GM12878 (cell line): ENCODE results near the gene IPMK. TPM values are rescaled to one million over a fixed set of nuclear protein-coding genes. Genes with fewer than 3 reads are reported as not detected.
A peak's percentile ranks its signal among the peaks of the same experiment; 100 is the strongest.

Source experiments
- BHLHE40 ChIP-seq, 2 experiments: fragments of 450-650 bp in 1 of 2; IDR thresholded peaks; 2 replicates each; pipeline ENCODE4 v1.6.1; 2011 to 2017; ENCODE audit warnings: low read depth in 2 of 2, borderline replicate concordance in 1 of 2, improper control_type of control experiment in 1 of 2, low read length in 1 of 2, mild to moderate bottlenecking in 1 of 2
- CREB1 ChIP-seq: IDR thresholded peaks from 2 replicates; pipeline ENCODE4 v1.6.1; 2012; ENCODE audit warnings: low read depth, mild to moderate bottlenecking, inconsistent platforms
- CREM ChIP-seq: IDR thresholded peaks from 2 replicates; pipeline ENCODE4 v1.6.1; 2014; ENCODE audit warnings: antibody characterized with exemption, low read depth
- GABPA ChIP-seq: IDR thresholded peaks from 2 replicates; pipeline ENCODE4 v1.6.1; 2014; ENCODE audit warnings: antibody characterized with exemption, low read depth, mild to moderate bottlenecking, inconsistent platforms
- MXI1 ChIP-seq: fragments of 150-350 bp; IDR thresholded peaks from 2 replicates; pipeline ENCODE4 v1.6.1; 2011; ENCODE audit warnings: low read depth, mild to moderate bottlenecking, inconsistent platforms, low read length, improper control_type of control experiment
- NFIC ChIP-seq: IDR thresholded peaks from 2 replicates; pipeline ENCODE4 v1.6.1; 2012; ENCODE audit warnings: low read depth, mild to moderate bottlenecking, inconsistent platforms, low read length, moderate library complexity
- NR2C1 ChIP-seq: fragments of 450-650 bp; IDR thresholded peaks from 2 replicates; pipeline ENCODE4 v1.6.1; 2017; ENCODE audit warnings: antibody characterized with exemption, mild to moderate bottlenecking, moderate library complexity
- NRF1 ChIP-seq: conservative IDR thresholded peaks from 2 replicates; pipeline ENCODE4 v1.6.1; 2011; ENCODE audit warnings: mild to moderate bottlenecking, low read depth, low read length, improper control_type of control experiment
- PAX8 ChIP-seq: fragments of 450-650 bp; IDR thresholded peaks from 2 replicates; pipeline ENCODE4 v1.6.1; 2017; ENCODE audit warnings: mild to moderate bottlenecking, moderate library complexity
- PML ChIP-seq: IDR thresholded peaks from 2 replicates; pipeline ENCODE4 v1.6.1; 2012; ENCODE audit warnings: low read length, inconsistent platforms
- RAD51 ChIP-seq: fragments of 450-650 bp; IDR thresholded peaks from 2 replicates; pipeline ENCODE4 v1.6.1; 2016; ENCODE audit warnings: moderate library complexity, mild to moderate bottlenecking, inconsistent platforms
- SMAD1 ChIP-seq: fragments of 450-650 bp; IDR thresholded peaks from 2 replicates; pipeline ENCODE4 v1.6.1; 2018; ENCODE audit warnings: mild to moderate bottlenecking, low read depth; ENCODE audit not compliant: partially characterized antibody
- ZBED1 ChIP-seq: IDR thresholded peaks from 2 replicates; pipeline ENCODE4 v1.6.1; 2016; ENCODE audit warnings: borderline replicate concordance
- ZSCAN29 ChIP-seq: fragments of 450-650 bp; IDR thresholded peaks from 2 replicates; pipeline ENCODE4 v1.6.1; 2017; ENCODE audit warnings: mild to moderate bottlenecking, moderate library complexity
- polyA plus RNA-seq, 11 experiments: library from polyadenylated mRNA; depleted of rRNA in 4 of 11; unstranded in 6 of 11; stranded (reverse) in 5 of 11; fragments of >200 nt; fragmentation: Nextera tagmentation in 4 of 11; fragmentation: Illumina TruSeq in 1 of 11; extraction: Ambion mirVana in 4 of 11; extraction: Trizol in 1 of 11; gene quantifications; 1 replicate in 1 of 11; 2 replicates in 10 of 11; pipeline versions ENCODE4 v1.2.1 to v1.2.3, GENCODE V29; 2011 to 2016; ENCODE audit warnings: inconsistent platforms in 2 of 11, missing spikeins in 2 of 11, low read depth in 1 of 11
- total RNA-seq, 4 experiments: library from RNA; depleted of rRNA in 3 of 4; stranded (reverse); fragments of >200 nt in 3 of 4; fragmentation: Illumina TruSeq in 1 of 4; extraction: Trizol in 1 of 4; gene quantifications; 2 replicates each; pipeline versions ENCODE4 v1.2.1 to v1.2.3, GENCODE V29; 2013 to 2021
- TF ChIP-seq, protein P1 (sequence below): fragments of 450-650 bp; formaldehyde crosslinking; IDR thresholded peaks from 2 replicates; pipeline ENCODE4 v1.4.0; 2022; ENCODE audit warnings: mild to moderate bottlenecking, moderate library complexity
- TF ChIP-seq, protein P2 (sequence below): fragments of 450-650 bp; IDR thresholded peaks from 2 replicates; pipeline ENCODE4 v1.6.1; 2016; ENCODE audit warnings: mild to moderate bottlenecking
- TF ChIP-seq, protein P3 (sequence below): fragments of 450-650 bp; IDR thresholded peaks from 2 replicates; pipeline ENCODE4 v1.6.1; 2017; ENCODE audit warnings: mild to moderate bottlenecking, moderate library complexity
- TF ChIP-seq, protein P4 (sequence below): fragments of 450-650 bp; IDR thresholded peaks from 2 replicates; pipeline ENCODE4 v1.6.1; 2017; ENCODE audit warnings: antibody characterized with exemption, mild to moderate bottlenecking, moderate library complexity

Gene IPMK
- total and polyA plus RNA-seq, 10 of the 15 experiments (the other 5 are each of a cell fraction or from before 2014, with no cell fraction given): 0.84 to 7.5 (median 3.6) TPM

DNA sequence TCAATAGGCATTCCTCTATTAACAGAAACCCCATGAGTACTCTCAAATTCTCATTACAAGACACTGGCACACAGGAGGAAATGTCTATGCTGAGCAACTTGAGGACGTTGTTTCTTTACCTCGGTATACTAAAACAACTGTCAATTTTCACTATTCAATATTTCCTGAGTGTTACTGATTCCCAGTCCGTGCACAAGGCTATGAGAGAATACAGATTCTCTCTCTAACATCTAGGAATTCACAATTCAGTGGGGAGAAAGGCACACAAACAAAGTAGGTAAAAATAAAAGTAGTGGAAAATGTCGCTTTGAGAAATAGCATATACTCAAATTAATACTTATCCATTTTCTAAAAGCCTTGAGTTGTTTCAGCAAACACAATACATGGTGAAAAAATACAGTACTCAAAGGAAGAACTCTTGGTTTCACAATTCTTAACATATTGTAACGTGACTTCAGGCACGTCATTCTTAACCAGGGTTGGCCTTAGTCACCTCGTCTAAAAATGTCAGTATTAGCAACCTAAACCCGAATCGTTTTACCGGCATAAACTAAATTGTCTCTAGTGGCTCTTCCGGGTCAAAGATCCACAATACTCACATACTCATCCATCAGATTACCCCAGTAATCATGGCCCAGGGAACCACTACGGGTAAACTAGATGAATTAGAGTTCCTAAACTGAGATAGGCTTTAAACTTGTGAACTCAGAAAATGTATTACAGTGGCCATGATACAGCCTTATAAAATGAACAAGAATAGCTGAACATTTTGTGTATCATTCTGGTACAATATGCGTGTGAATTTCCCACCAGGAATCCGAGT lies 1.5 kb downstream of the IPMK start (continued):
- TF ChIP-seq, protein P1, sequence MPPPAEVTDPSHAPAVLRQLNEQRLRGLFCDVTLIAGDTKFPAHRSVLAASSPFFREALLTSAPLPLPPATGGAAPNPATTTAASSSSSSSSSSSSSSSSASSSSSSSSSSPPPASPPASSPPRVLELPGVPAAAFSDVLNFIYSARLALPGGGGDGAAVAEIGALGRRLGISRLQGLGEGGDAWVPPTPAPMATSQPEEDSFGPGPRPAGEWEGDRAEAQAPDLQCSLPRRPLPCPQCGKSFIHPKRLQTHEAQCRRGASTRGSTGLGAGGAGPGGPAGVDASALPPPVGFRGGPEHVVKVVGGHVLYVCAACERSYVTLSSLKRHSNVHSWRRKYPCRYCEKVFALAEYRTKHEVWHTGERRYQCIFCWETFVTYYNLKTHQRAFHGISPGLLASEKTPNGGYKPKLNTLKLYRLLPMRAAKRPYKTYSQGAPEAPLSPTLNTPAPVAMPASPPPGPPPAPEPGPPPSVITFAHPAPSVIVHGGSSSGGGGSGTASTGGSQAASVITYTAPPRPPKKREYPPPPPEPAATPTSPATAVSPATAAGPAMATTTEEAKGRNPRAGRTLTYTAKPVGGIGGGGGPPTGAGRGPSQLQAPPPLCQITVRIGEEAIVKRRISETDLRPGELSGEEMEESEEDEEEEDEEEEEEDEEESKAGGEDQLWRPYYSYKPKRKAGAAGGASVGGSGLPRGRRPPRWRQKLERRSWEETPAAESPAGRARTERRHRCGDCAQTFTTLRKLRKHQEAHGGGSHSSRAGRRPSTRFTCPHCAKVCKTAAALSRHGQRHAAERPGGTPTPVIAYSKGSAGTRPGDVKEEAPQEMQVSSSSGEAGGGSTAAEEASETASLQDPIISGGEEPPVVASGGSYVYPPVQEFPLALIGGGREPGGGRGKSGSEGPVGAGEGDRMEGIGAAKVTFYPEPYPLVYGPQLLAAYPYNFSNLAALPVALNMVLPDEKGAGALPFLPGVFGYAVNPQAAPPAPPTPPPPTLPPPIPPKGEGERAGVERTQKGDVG (CRISPR knock-in tag): no peak
- TF ChIP-seq, protein P2, sequence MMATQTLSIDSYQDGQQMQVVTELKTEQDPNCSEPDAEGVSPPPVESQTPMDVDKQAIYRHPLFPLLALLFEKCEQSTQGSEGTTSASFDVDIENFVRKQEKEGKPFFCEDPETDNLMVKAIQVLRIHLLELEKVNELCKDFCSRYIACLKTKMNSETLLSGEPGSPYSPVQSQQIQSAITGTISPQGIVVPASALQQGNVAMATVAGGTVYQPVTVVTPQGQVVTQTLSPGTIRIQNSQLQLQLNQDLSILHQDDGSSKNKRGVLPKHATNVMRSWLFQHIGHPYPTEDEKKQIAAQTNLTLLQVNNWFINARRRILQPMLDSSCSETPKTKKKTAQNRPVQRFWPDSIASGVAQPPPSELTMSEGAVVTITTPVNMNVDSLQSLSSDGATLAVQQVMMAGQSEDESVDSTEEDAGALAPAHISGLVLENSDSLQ: peak; percentile 64
- TF ChIP-seq CREM (peak; percentile 55; the same call in 1 of the 2 replicates), PAX8 (0 out of 2 replicates have a peak, but pooled peaks have one; percentile 21), NR2C1 (peak; percentile 71), PML (0 out of 2 replicates have a peak, but pooled peaks have one; percentile 10), RAD51 (0 out of 2 replicates have a peak, but pooled peaks have one; percentile 17), ZBED1 (no peak), NFIC (0 out of 2 replicates have a peak, but pooled peaks have one; percentile 24), BHLHE40 (IDR thresholded peaks at IDR 0.05; ENCODE audit: borderline replicate concordance in 1 of 2, low read depth in 2 of 2, low read length in 1 of 2) (peak; percentile 83 to 89), CREB1 (peak; percentile 65), NRF1 (no peak), MXI1 (peak; percentile 54; the same call in 1 of the 2 replicates), GABPA (0 out of 2 replicates have a peak, but pooled peaks have one; percentile 37), ZSCAN29 (peak; percentile 96), SMAD1 (peak; percentile 34)
- TF ChIP-seq, protein P3, sequence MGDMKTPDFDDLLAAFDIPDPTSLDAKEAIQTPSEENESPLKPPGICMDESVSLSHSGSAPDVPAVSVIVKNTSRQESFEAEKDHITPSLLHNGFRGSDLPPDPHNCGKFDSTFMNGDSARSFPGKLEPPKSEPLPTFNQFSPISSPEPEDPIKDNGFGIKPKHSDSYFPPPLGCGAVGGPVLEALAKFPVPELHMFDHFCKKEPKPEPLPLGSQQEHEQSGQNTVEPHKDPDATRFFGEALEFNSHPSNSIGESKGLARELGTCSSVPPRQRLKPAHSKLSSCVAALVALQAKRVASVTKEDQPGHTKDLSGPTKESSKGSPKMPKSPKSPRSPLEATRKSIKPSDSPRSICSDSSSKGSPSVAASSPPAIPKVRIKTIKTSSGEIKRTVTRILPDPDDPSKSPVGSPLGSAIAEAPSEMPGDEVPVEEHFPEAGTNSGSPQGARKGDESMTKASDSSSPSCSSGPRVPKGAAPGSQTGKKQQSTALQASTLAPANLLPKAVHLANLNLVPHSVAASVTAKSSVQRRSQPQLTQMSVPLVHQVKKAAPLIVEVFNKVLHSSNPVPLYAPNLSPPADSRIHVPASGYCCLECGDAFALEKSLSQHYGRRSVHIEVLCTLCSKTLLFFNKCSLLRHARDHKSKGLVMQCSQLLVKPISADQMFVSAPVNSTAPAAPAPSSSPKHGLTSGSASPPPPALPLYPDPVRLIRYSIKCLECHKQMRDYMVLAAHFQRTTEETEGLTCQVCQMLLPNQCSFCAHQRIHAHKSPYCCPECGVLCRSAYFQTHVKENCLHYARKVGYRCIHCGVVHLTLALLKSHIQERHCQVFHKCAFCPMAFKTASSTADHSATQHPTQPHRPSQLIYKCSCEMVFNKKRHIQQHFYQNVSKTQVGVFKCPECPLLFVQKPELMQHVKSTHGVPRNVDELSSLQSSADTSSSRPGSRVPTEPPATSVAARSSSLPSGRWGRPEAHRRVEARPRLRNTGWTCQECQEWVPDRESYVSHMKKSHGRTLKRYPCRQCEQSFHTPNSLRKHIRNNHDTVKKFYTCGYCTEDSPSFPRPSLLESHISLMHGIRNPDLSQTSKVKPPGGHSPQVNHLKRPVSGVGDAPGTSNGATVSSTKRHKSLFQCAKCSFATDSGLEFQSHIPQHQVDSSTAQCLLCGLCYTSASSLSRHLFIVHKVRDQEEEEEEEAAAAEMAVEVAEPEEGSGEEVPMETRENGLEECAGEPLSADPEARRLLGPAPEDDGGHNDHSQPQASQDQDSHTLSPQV: no peak
- TF ChIP-seq, protein P4, sequence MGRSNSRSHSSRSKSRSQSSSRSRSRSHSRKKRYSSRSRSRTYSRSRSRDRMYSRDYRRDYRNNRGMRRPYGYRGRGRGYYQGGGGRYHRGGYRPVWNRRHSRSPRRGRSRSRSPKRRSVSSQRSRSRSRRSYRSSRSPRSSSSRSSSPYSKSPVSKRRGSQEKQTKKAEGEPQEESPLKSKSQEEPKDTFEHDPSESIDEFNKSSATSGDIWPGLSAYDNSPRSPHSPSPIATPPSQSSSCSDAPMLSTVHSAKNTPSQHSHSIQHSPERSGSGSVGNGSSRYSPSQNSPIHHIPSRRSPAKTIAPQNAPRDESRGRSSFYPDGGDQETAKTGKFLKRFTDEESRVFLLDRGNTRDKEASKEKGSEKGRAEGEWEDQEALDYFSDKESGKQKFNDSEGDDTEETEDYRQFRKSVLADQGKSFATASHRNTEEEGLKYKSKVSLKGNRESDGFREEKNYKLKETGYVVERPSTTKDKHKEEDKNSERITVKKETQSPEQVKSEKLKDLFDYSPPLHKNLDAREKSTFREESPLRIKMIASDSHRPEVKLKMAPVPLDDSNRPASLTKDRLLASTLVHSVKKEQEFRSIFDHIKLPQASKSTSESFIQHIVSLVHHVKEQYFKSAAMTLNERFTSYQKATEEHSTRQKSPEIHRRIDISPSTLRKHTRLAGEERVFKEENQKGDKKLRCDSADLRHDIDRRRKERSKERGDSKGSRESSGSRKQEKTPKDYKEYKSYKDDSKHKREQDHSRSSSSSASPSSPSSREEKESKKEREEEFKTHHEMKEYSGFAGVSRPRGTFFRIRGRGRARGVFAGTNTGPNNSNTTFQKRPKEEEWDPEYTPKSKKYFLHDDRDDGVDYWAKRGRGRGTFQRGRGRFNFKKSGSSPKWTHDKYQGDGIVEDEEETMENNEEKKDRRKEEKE: no peak
